B cell (primary cell): Measurements from ENCODE around the gene CIDEC. TPM values are rescaled to one million over a fixed set of nuclear protein-coding genes. Genes with fewer than 3 reads are reported as not detected.
"Not testable (repeated sequence)": the region's sequence is repeated elsewhere in the genome, so short reads cannot be mapped to it uniquely, and the experiment has no call there.

ENCODE experiments used
- ATAC-seq: fragments of 200-7000 bp; cut with Tn5 transposase; one replicate; pipeline ENCODE4 v1.10.0; 2021; ENCODE audit warnings: low read depth, mild to moderate bottlenecking, moderate number of reproducible peaks, moderate library complexity
- CTCF ChIA-PET: fragments of 350-600 bp; sonication (Branson Sonifier 250); formaldehyde crosslinking; loops from one replicate; lab custom pipeline; 2021; ENCODE audit warnings: antibody characterized with exemption, inconsistent platforms; lab: Charles Lee
- POLR2A ChIA-PET: fragments of 350-600 bp; sonication (Branson Sonifier 250); formaldehyde crosslinking; loops from one replicate; lab custom pipeline; 2021; ENCODE audit warnings: antibody characterized with exemption; lab: Charles Lee
- DNase-seq: peaks from one replicate; pipeline ENCODE4 v3.0.0; 2013
- H2AFZ ChIP-seq: 2 replicates; pipeline ENCODE4 v1.6.1; 2012; ENCODE audit warnings: mild to moderate bottlenecking, low read depth, low read length; ENCODE audit not compliant: insufficient read depth, poor library complexity, severe bottlenecking
- H3K27ac ChIP-seq, 2 donors: 1 replicate in 1 of 2; 2 replicates in 1 of 2; pipeline ENCODE4 v1.5.1; 2012 to 2013; ENCODE audit warnings: low read length in 2 of 2, mild to moderate bottlenecking in 2 of 2, moderate library complexity in 1 of 2
- H3K27me3 ChIP-seq, 4 experiments: fragments of 200-600 bp in 1 of 4; sonication (generic) in 1 of 4; replicated peaks in 1 of 4; 1 replicate in 2 of 4; 2 replicates in 2 of 4; pipeline versions ENCODE4 v1.6.1 to v1.7.0; 2013 to 2016; ENCODE audit warnings: low read length in 3 of 4, mild to moderate bottlenecking in 2 of 4, mixed read lengths in 1 of 4, moderate library complexity in 1 of 4; ENCODE audit not compliant: insufficient read depth in 4 of 4, control insufficient read depth in 3 of 4; ENCODE audit errors: control extremely low read depth in 1 of 4
- H3K36me3 ChIP-seq, 2 experiments: replicated peaks in 1 of 2; 1 replicate in 1 of 2; 2 replicates in 1 of 2; pipeline versions ENCODE4 v1.6.1 to v1.7.1; 2013; ENCODE audit warnings: low read length in 1 of 2; ENCODE audit not compliant: insufficient read depth in 2 of 2, control insufficient read depth in 1 of 2; ENCODE audit errors: control extremely low read depth in 1 of 2, extremely low read depth in 1 of 2
- H3K4me1 ChIP-seq, 2 donors: fragments of 200-600 bp in 1 of 2; sonication (generic) in 1 of 2; 1 replicate in 1 of 2; 2 replicates in 1 of 2; pipeline versions ENCODE4 v1.5.1 to v1.6.1; 2013 to 2017; ENCODE audit warnings: low read length in 2 of 2; ENCODE audit not compliant: control insufficient read depth in 2 of 2, insufficient read depth in 2 of 2
- H3K4me2 ChIP-seq: replicated peaks from 2 replicates; pipeline ENCODE3; 2012; ENCODE audit warnings: mild to moderate bottlenecking, low read depth, low read length; ENCODE audit not compliant: poor library complexity, severe bottlenecking
- H3K4me3 ChIP-seq, 5 experiments: fragments of 200-600 bp in 1 of 5; sonication (generic) in 1 of 5; 1 replicate in 3 of 5; 2 replicates in 2 of 5; pipeline versions ENCODE4 v1.5.1 to v1.7.0; 2011 to 2016; ENCODE audit warnings: low read length in 4 of 5, mild to moderate bottlenecking in 4 of 5, low read depth in 2 of 5, control low read depth in 1 of 5, moderate library complexity in 1 of 5; ENCODE audit not compliant: insufficient read depth in 1 of 5; ENCODE audit errors: control extremely low read depth in 1 of 5, extremely low read depth in 1 of 5
- H3K79me2 ChIP-seq: fragments of 200-600 bp; sonication (generic); one replicate; pipeline ENCODE4 v1.6.0; 2016; ENCODE audit warnings: low read length; ENCODE audit not compliant: control insufficient read depth, insufficient read depth
- H3K9ac ChIP-seq: fragments of 200-600 bp; sonication (generic); 2 replicates; pipeline ENCODE4 v1.6.1; 2017; ENCODE audit warnings: mild to moderate bottlenecking, low read length, moderate library complexity
- H3K9me3 ChIP-seq, 3 donors: one replicate each; pipeline versions ENCODE4 v1.6.1 to v1.7.1; 2013; ENCODE audit warnings: low read length in 2 of 3; ENCODE audit not compliant: control insufficient read depth in 2 of 3, insufficient read depth in 1 of 3; ENCODE audit errors: control extremely low read depth in 1 of 3
- H4K20me1 ChIP-seq: 2 replicates; pipeline ENCODE4 v1.6.0; 2012; ENCODE audit warnings: mild to moderate bottlenecking, low read length; ENCODE audit not compliant: insufficient read depth, control insufficient read depth, poor library complexity, severe bottlenecking
- H3K27ac Mint-ChIP-seq: one replicate; pipeline ENCODE4 v1.8.0; 2021; ENCODE audit warnings: mixed read lengths
- H3K27me3 Mint-ChIP-seq: one replicate; pipeline ENCODE4 v1.8.0; 2021; ENCODE audit warnings: mixed read lengths
- H3K4me1 Mint-ChIP-seq: one replicate; pipeline ENCODE4 v1.8.0; 2021; ENCODE audit warnings: mixed read lengths
- H3K4me3 Mint-ChIP-seq: one replicate; pipeline ENCODE4 v1.8.0; 2021; ENCODE audit warnings: mixed read lengths
- H3K9me3 Mint-ChIP-seq: one replicate; pipeline ENCODE4 v1.8.0; 2022; ENCODE audit warnings: mixed read lengths; ENCODE audit not compliant: insufficient read depth
- EZH2 ChIP-seq: IDR thresholded peaks from 2 replicates; pipeline ENCODE4 v1.6.1; 2012; ENCODE audit warnings: borderline replicate concordance, low read depth, mild to moderate bottlenecking, moderate library complexity, low read length; ENCODE audit not compliant: insufficient read depth, poor library complexity, severe bottlenecking
- WGBS: methylation state at CpG from one replicate; pipeline ENCODE4 v1.1.5; 2013; ENCODE audit warnings: missing lambda C conversion rate; ENCODE audit not compliant: insufficient coverage; 5-methylcytosine and 5-hydroxymethylcytosine counted together
- intact Hi-C: fragments of 100-400 bp; cut with micrococcal nuclease; formaldehyde crosslinking; loops from one replicate; pipeline ENCODE4 v1.10.0; 2022
- polyA plus RNA-seq: library from polyadenylated mRNA; depleted of rRNA; stranded (reverse); fragments of >200 nt; gene quantifications from 2 replicates; pipeline ENCODE4 v1.2.3, GENCODE V29; 2012
- total RNA-seq, 2 donors: library from RNA; stranded (reverse); fragments of 120-200 nt in 1 of 2; gene quantifications; 1 replicate in 1 of 2; 2 replicates in 1 of 2; pipeline versions ENCODE4 v1.2.3 to v1.2.4, GENCODE V29; 2013 to 2022
- TF ChIP-seq, protein P1 (sequence below): fragments of 200-600 bp; IDR thresholded peaks from one replicate; pipeline ENCODE4 v1.8.0; 2022; ENCODE audit warnings: antibody characterized with exemption, mild to moderate bottlenecking

CIDEC gene
- total and polyA plus RNA-seq, 2 donors (not counting 1 experiment from before 2014, with no cell fraction given) = not detected

GRCh38 chr3:9902372-9903237, 22.6 kb upstream of the CIDEC start, which contains the start of gene IL17RE:
TSS of gene IL17RE (plus strand) at chr3:9902848. CDS start at chr3:9902933, 85 bp downstream.
- Mint-ChIP-seq H3K4me1 (no peaks in the 10 kb centered on the region), H3K27ac (no peak within 1 kb of the TSS), H3K9me3 (no peaks in the 10 kb centered on the region), H3K4me3 (no peak within 1 kb of the TSS), H3K27me3 (peaks cover 4% of the 10 kb centered on the region)
- H3K4me1 ChIP-seq = no peaks in the 10 kb centered on the region
- intact Hi-C loops = no loop called here
- no peak within 1 kb of the TSS for H2AFZ ChIP-seq
- H3K79me2 ChIP-seq = peaks cover 26% of the 10 kb centered on the region
- ChIA-PET CTCF (no interaction called here), POLR2A (interaction anchor here (0.5 kb wide), 1 partner anchor 74 kb away, joined by 4 read pairs; no protein-coding TSS in a partner anchor)
- ATAC-seq = no peak
- no peaks in the 10 kb centered on the region for H4K20me1 ChIP-seq
- H3K27ac ChIP-seq = no peak within 1 kb of the TSS
- no peaks in the 10 kb centered on the region for H3K9me3 ChIP-seq
- TF ChIP-seq, protein P1, sequence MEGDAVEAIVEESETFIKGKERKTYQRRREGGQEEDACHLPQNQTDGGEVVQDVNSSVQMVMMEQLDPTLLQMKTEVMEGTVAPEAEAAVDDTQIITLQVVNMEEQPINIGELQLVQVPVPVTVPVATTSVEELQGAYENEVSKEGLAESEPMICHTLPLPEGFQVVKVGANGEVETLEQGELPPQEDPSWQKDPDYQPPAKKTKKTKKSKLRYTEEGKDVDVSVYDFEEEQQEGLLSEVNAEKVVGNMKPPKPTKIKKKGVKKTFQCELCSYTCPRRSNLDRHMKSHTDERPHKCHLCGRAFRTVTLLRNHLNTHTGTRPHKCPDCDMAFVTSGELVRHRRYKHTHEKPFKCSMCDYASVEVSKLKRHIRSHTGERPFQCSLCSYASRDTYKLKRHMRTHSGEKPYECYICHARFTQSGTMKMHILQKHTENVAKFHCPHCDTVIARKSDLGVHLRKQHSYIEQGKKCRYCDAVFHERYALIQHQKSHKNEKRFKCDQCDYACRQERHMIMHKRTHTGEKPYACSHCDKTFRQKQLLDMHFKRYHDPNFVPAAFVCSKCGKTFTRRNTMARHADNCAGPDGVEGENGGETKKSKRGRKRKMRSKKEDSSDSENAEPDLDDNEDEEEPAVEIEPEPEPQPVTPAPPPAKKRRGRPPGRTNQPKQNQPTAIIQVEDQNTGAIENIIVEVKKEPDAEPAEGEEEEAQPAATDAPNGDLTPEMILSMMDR = no peak
- no peak for TF ChIP-seq EZH2
- no peaks in the 10 kb centered on the region for H3K36me3 ChIP-seq
- no peak within 1 kb of the TSS for H3K9ac ChIP-seq
- WGBS = 80% methylated on average over 10 of the region's 13 CpGs
- no peak within 1 kb of the TSS for H3K4me3 ChIP-seq
- no peaks in the 10 kb centered on the region for H3K27me3 ChIP-seq
- H3K4me2 ChIP-seq = no peak within 1 kb of the TSS
- DNase-seq = no peak

GRCh38 chr3:9901967-9902366, 21.9 kb upstream of the CIDEC start:
- no peaks in the 10 kb centered on the region for H3K9me3 Mint-ChIP-seq
- ATAC-seq (no peak), DNase-seq (no peak)
- H2AFZ ChIP-seq = no peak overlapping the region
- H3K4me2 ChIP-seq = no peak overlapping the region
- intact Hi-C loops = no loop called here
- no peaks in the 10 kb centered on the region for H3K36me3 ChIP-seq
- no peak for TF ChIP-seq EZH2
- no peaks in the 10 kb centered on the region for H4K20me1 ChIP-seq
- H3K27ac ChIP-seq = no peak overlapping the region
- peaks cover 4% of the 10 kb centered on the region for H3K27me3 Mint-ChIP-seq
- no peaks in the 10 kb centered on the region for H3K9me3 ChIP-seq
- WGBS = 5% methylated on average over 5 of the region's 5 CpGs
- CTCF ChIA-PET = no interaction called here
- no peak overlapping the region for H3K4me3 Mint-ChIP-seq
- no peaks in the 10 kb centered on the region for H3K4me1 ChIP-seq
- H3K4me3 ChIP-seq = no peak overlapping the region
- H3K4me1 Mint-ChIP-seq = peaks cover 1% of the 10 kb centered on the region
- H3K27ac Mint-ChIP-seq = no peak overlapping the region
- peaks cover 33% of the 10 kb centered on the region for H3K79me2 ChIP-seq
- no peak overlapping the region for H3K9ac ChIP-seq
- POLR2A ChIA-PET = interaction anchor here (0.5 kb wide), 1 partner anchor 75 kb away, joined by 4 read pairs; no protein-coding TSS in a partner anchor
- H3K27me3 ChIP-seq = no peaks in the 10 kb centered on the region

DNA sequence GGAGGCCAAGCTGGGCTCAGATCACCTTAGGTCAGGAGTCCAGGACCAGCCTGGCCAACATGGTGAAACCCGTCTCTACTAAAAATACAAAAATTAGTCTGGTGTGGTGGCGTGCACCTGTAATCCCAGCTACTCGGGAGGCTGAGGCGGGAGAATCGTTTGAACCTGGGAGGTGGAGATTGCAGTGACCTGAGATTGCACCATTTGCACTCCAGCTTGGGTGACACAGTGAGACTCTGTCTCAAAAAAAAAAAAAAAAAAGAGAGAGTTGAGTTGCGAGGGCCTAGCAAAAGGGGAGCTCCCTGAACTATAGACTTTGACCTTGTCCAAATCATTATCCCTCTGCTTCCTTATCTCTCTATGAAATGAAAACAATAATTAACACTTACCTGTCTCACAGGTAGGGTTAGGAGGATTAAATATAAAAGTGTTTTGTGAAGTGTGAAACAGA, 20.9 kb upstream of the CIDEC start:
- H3K27me3 Mint-ChIP-seq, H3K9me3 ChIP-seq, H3K4me2 ChIP-seq, H3K27ac ChIP-seq, H3K27ac Mint-ChIP-seq, intact Hi-C loops, H3K36me3 ChIP-seq, H2AFZ ChIP-seq, H4K20me1 ChIP-seq, H3K9ac ChIP-seq, H3K4me1 ChIP-seq, H3K9me3 Mint-ChIP-seq, H3K4me1 Mint-ChIP-seq, ATAC-seq, POLR2A ChIA-PET, H3K4me3 ChIP-seq, DNase-seq, H3K27me3 ChIP-seq, H3K4me3 Mint-ChIP-seq: not testable (repeated sequence)
- H3K79me2 ChIP-seq = peaks cover 40% of the 10 kb centered on the region
- CTCF ChIA-PET = interaction anchor here (0.7 kb wide), 1 partner anchor 553 kb away, joined by 4 read pairs; no protein-coding TSS in a partner anchor
- 91% methylated on average over 4 of the region's 6 CpGs for WGBS
